GM19328 (cell line): ENCODE results near the gene TRNP1.

Experiments
- ATAC-seq: cut with Tn5 transposase; IDR thresholded peaks from one replicate; pipeline ENCODE4 v1.9.1; 2021; ENCODE audit warnings: mild to moderate bottlenecking, moderate library complexity; ENCODE audit not compliant: unreplicated experiment

Gene TRNP1

DNA sequence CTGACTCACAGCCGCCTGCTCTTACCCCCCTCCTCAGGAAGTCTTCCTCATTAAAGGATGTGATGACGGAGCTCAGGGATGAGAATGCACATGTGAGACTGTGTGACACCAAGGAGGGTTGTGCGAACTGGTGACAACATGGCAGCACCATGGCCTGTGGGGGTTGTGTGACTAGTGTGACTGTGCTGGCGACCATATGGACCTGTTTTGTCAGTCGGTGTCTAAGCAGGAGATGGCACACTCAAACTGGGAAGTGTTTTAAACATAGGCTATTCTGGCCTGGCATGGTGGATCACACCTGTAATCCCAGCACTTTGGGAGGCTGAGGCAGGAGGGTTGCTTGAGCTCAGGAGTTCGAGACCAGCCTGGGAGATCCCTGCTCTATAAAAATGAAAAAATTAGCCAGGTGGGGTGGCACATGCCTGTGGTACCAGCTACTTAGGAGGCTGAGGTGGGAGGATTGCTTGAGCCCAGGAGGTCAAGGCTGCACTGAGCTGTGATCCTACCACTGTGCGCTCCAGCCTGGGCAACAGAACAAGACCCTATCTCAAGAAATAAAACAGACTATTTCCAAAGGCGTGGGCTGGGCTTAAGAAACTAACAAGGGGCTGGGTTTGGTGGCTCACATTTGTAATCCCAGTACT is 7.4 kb downstream of the TRNP1 start:
- no peak for ATAC-seq

- ATAC-seq = no peak
Measured at GRCh38 chr1:27001570-27002360, 8.3 kb downstream of the TRNP1 start.

GRCh38 chr1:27003745-27004470 is 10.4 kb downstream of the TRNP1 start:
- ATAC-seq = no peak

DNA sequence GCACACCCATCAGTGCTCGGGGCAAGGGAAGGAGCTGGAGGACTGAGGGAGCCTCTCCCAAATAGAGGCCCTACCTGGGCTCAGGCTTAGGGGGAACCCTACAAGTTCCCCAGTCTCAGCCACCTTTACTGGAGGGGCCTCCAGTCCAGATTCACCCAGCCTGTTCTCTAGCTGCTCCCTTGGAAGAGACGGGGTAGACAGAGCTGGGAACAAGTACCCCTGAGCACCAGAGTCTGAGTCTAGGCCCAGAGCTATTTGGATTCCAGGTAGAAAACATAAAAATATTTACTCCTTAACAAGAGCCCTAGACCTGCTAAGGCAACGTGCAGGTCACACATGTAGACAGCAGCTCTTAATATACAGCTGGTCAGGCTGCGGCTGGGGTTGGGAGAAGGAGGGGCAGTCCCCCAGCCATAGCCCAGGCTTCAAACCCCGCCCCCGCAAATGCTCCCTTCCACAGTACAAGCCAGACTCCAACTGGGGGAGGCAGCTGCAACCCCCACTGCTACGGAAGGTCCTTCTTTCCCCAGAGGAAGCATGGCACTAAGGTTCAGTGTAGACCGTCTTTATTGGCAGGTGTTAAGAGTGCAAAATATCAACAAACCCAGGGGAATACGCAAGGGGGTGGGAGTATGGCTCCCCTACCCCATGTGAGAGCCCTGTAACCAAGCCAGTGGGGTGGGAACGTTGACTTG is 11.1 kb downstream of the TRNP1 start:
- no peak for ATAC-seq

DNA sequence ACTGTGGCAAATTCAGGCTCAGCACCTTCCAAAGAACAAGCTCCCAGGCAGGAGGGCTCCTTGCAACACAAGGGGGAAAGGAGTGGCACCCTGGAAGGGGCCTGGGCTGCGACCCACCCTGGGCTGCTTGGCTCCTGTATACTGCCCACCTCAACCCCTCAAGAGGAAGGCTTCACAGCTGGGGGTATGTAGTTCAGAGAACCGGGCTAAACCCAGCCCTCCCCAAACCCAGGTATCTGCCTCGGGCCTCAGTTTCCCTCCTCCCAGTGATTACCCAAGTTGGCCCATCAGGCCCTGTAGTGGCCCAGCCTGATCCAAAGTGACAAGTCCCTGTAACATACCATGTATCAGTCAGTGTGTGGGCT is 11.7 kb downstream of the TRNP1 start:
- no peak for ATAC-seq

- ATAC-seq = no peak
Measured at GRCh38 chr1:27005648-27006496, 12.4 kb downstream of the TRNP1 start.

- no peak for ATAC-seq
Measured at GRCh38 chr1:27006683-27007082, 13.2 kb downstream of the TRNP1 start.

GRCh38 chr1:27007909-27008582 is 14.6 kb downstream of the TRNP1 start:
- ATAC-seq = no peak

DNA sequence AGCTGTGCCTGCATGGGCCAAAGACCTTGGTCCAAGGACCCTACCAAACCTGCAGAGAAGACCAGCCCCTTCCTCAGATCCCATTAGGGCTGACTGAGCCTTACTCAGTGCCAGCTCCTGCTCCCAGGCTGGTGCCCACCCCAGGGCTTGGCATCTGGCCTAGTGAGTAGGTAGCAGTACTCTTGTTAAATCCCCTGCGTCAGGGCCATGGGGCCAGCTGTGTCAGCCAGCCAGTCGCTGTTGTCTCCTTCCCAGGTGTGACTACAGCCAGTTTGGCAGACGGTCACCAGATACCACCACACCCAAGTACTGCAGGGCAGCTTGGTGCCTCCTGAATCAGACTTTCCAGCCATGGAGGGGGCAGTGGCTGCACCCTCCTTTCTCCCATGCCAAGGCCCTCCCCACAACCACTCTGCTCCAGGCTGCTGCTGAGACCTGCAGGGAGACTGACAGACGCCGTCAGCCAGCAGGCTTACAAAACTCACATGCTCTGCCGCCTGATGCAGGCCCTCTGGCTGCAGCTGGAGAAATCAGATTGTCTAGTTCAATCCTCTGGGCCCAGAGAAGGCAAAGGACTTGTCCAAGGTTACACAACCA is 16.2 kb downstream of the TRNP1 start:
- ATAC-seq = no peak

DNA sequence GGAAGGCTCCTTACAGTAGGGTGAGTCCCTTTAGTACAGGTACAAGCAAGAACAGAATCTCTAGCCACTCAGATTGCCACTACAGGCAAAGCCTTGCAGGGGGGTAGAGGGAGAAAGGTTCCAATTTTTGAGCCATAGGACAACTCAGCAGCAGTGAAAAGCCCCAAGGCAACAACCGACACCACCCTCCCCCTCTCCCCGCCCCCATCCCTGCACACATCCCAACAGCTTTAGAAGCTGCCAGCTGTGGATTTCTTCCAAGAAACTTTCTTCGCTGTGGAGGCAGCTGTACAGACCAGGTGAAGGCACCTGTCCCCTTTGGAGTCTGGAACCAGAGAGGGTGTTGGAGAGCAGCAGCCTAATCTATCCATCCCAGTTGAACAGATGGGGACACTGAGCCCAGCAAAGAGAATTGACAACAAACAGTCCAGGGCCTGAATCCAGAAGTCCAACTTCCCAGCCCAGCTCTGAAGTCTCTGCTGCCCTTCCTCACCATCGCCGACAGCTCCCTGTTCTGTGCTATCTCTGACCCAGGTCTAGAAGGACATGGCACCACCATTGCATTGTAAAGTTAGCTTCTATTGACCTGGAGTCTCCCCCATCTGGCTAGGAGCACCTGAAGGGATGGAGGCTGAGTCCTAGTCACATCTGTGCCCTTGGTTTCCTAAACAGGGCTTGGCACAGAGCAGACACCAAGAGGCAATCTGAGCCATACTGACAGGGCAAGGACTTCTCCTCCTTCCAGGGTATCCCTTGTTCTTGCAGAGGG is 16.9 kb downstream of the TRNP1 start:
- ATAC-seq = no peak

- ATAC-seq = no peak
Measured at GRCh38 chr1:27011058-27011764, 17.7 kb downstream of the TRNP1 start.

- no peak for ATAC-seq
Measured at GRCh38 chr1:27011976-27012563, 18.6 kb downstream of the TRNP1 start.

DNA sequence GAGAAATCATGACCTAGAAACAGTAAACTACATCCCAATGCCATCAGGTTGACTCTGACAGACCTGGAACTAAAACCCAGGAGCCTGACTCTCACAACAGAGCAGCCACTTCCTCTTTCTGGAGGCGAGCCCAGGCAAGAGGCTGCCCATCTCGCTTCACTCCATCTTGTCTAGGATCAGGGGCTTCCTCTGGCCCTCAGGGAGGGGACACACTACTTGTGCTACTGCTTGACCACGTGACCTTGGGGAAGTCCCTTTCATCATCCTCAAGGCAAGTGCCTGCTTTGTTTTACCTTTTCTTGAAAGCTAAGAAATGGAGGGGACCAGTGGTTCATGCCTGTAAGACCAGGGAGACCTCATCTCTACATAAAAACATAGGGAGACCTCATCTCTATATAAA is 21.8 kb downstream of the TRNP1 start:
- no peak for ATAC-seq

DNA sequence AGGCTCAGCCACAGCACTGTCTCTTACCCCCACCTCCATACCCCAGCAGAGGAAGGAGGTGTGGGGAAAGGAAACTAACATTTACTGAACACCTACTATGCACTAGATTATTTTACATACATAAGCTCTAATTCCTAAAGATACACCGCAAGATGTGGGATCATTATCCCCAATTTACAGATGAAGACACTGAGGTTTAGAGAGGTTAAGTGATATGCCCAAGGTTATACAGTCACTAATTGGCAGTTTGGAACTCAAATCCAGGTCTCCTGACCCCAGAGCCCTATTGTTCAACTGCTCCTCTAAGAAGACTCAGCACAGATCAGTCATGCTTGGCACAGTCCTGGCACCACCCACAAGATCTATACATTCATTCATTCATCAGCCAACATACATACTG is 22.9 kb downstream of the TRNP1 start:
- ATAC-seq = no peak

- ATAC-seq = no peak
Measured at GRCh38 chr1:27017207-27017606, 23.7 kb downstream of the TRNP1 start.

GRCh38 chr1:27018316-27018715 is 24.8 kb downstream of the TRNP1 start:
- no peak for ATAC-seq

DNA sequence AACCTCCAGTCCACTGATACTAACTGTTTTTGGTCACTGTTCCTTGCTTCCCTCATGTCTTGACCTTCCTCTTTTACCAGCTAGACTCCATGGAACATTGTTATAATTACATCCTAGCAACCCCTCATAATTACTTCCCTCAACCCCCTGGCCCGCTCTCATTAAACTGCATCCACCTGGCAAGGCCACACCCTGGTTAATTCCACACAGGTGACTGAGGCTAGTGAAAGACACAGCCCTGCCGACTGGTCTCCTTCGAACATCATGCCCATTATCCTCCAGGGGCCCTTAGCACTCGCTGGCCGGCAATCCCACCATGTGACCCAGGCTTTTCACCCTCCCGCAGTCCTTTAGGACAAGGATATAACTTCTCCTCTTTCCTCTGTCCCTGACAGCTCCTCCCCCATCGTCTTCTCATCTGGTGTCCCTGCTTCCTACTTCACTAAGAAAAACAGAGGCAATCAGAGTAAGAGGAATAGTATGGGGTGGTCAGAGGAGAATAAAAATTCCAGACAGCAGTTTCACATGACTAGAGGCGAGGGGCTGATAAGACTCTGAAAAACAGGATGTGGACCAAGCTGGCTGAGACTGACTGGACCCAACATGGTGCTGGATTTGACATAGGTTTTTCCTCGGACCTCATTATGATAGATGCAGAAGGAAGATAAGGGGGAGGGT is 28.0 kb downstream of the TRNP1 start:
- no peak for ATAC-seq
